A673 (cell line): Measurements from ENCODE around the gene ACSS1. TPM values are rescaled to one million over a fixed set of nuclear protein-coding genes. Genes with fewer than 3 reads are reported as not detected.

ENCODE experiments used
- BruUV-seq: library from RNA; stranded (reverse); fragments of 400-500 nt; replicated peaks from 2 replicates; lab custom pipeline; 2021; lab: Mats Ljungman, UMichigan
- CTCF ChIA-PET: fragments of 300-600 bp; sonication (Branson Sonifier 250); formaldehyde crosslinking; loops from one replicate; lab custom pipeline; 2022; ENCODE audit warnings: antibody characterized with exemption; lab: Charles Lee
- POLR2A ChIA-PET: fragments of 300-600 bp; sonication (Branson Sonifier 250); formaldehyde crosslinking; loops from one replicate; lab custom pipeline; 2022; ENCODE audit warnings: antibody characterized with exemption; ENCODE audit not compliant: low non-redundant PET; lab: Charles Lee
- DNase-seq: peaks from one replicate; pipeline ENCODE4 v3.0.0-alpha.2; 2015; ENCODE audit warnings: low spot score
- H3K27ac ChIP-seq: fragments of 200-600 bp; sonication (generic); 2 replicates; pipeline ENCODE4 v1.5.1; 2016; ENCODE audit warnings: mixed run types, low read depth, mild to moderate bottlenecking, mixed read lengths, antibody characterized with exemption, low read length; ENCODE audit not compliant: poor library complexity, severe bottlenecking
- H3K27me3 ChIP-seq: fragments of 200-600 bp; sonication (generic); replicated peaks from 2 replicates; pipeline ENCODE4 v1.6.1; 2017; ENCODE audit warnings: mixed run types, low read depth, mild to moderate bottlenecking, mixed read lengths, antibody characterized with exemption, low read length; ENCODE audit not compliant: insufficient read depth, poor library complexity
- H3K36me3 ChIP-seq: fragments of 200-600 bp; sonication (generic); 2 replicates; pipeline ENCODE4 v1.6.1; 2016; ENCODE audit warnings: mixed run types, mild to moderate bottlenecking, mixed read lengths, antibody characterized with exemption, low read length; ENCODE audit not compliant: insufficient read depth, poor library complexity, severe bottlenecking
- H3K4me1 ChIP-seq: fragments of 200-600 bp; sonication (generic); 2 replicates; pipeline ENCODE4 v1.6.1; 2017; ENCODE audit warnings: mixed run types, mild to moderate bottlenecking, mixed read lengths, antibody characterized with exemption, low read length; ENCODE audit not compliant: insufficient read depth, poor library complexity, severe bottlenecking
- H3K4me3 ChIP-seq: fragments of 200-600 bp; sonication (generic); 2 replicates; pipeline ENCODE4 v1.5.1; 2016; ENCODE audit warnings: low read depth, mixed run types, mild to moderate bottlenecking, mixed read lengths, low read length; ENCODE audit not compliant: poor library complexity, severe bottlenecking
- H3K9me3 ChIP-seq: fragments of 200-600 bp; sonication (generic); 2 replicates; pipeline ENCODE4 v1.6.1; 2016; ENCODE audit warnings: mixed run types, low read depth, mild to moderate bottlenecking, mixed read lengths, antibody characterized with exemption, low read length; ENCODE audit not compliant: poor library complexity, severe bottlenecking
- CTCF ChIP-seq: fragments of 300-800, 200-600 bp; sonication (generic); conservative IDR thresholded peaks from 2 replicates; pipeline ENCODE4 v1.5.1; 2017; ENCODE audit warnings: low read depth, mild to moderate bottlenecking, antibody characterized with exemption, low read length, moderate library complexity, mixed read lengths
- EZH2 ChIP-seq: fragments of 200-600 bp; sonication (generic); IDR thresholded peaks from 2 replicates; pipeline ENCODE4 v1.6.1; 2017; ENCODE audit warnings: borderline replicate concordance, low read depth, mild to moderate bottlenecking, mixed read lengths, antibody characterized with exemption, low read length; ENCODE audit not compliant: poor library complexity, severe bottlenecking
- intact Hi-C: fragments of 100-400 bp; cut with micrococcal nuclease; formaldehyde crosslinking; loops from one replicate; pipeline ENCODE4 v1.10.0; 2022; ENCODE audit not compliant: unreplicated experiment
- total RNA-seq: library from RNA; stranded (reverse); gene quantifications from 2 replicates; pipeline ENCODE4 v1.2.3, GENCODE V29; 2021

Gene ACSS1
- total RNA-seq, 1 experiment from 2014 or later: 3.9 TPM

GRCh38 chr20:25073544-25073943 is 15.6 kb upstream of the ACSS1 start:
- H3K4me3 ChIP-seq: no peak overlapping the region
- H3K27me3 ChIP-seq: peaks cover 99% of the 10 kb centered on the region
- TF ChIP-seq CTCF: no peak
- H3K4me1 ChIP-seq: no peaks in the 10 kb centered on the region
- H3K9me3 ChIP-seq: no peaks in the 10 kb centered on the region
- ChIA-PET CTCF (no interaction called here), POLR2A (no interaction called here)
- no TSS peak for BruUV-seq
- no peak overlapping the region for H3K27ac ChIP-seq
- no peak for DNase-seq
- intact Hi-C loops: loop anchor here (5.0 kb wide), 1 partner anchor 49 kb away; no protein-coding TSS in a partner anchor
- H3K36me3 ChIP-seq: no peaks in the 10 kb centered on the region

- intact Hi-C loops: loop anchor here (5.0 kb wide), 1 partner anchor 50 kb away; no protein-coding TSS in a partner anchor
- Histone ChIP-seq H3K9me3 (no peaks in the 10 kb centered on the region), H3K4me1 (no peaks in the 10 kb centered on the region), H3K4me3 (no peak overlapping the region), H3K36me3 (no peaks in the 10 kb centered on the region), H3K27ac (no peak overlapping the region), H3K27me3 (peaks cover 95% of the 10 kb centered on the region)
- CTCF ChIA-PET: no interaction called here
- DNase-seq: no peak
- POLR2A ChIA-PET: no interaction called here
- no peak for TF ChIP-seq EZH2
- no peak for TF ChIP-seq CTCF
- no TSS peak for BruUV-seq
Observed at GRCh38 chr20:25072226-25072811, 14.4 kb upstream of the ACSS1 start.

- peaks cover 90% of the 10 kb centered on the region for H3K27me3 ChIP-seq
- no peaks in the 10 kb centered on the region for H3K9me3 ChIP-seq
- no peak for TF ChIP-seq CTCF
- no peak for TF ChIP-seq EZH2
- intact Hi-C loops: loop anchor here (5.0 kb wide), 1 partner anchor 51 kb away; no protein-coding TSS in a partner anchor
- ChIA-PET CTCF (no interaction called here), POLR2A (no interaction called here)
- H3K4me1 ChIP-seq: no peaks in the 10 kb centered on the region
- DNase-seq: no peak
- H3K4me3 ChIP-seq: no peak overlapping the region
- BruUV-seq: no TSS peak
- H3K27ac ChIP-seq: no peak overlapping the region
- H3K36me3 ChIP-seq: no peaks in the 10 kb centered on the region
Observed at GRCh38 chr20:25071734-25072133, 13.8 kb upstream of the ACSS1 start.
